ENCODE results near the gene ZNF710. TPM values are rescaled to one million over a fixed set of nuclear protein-coding genes. Genes with fewer than 3 reads are reported as not detected.

Gene ZNF710
- total RNA-seq, 2 donors from 2014 or later: 3.4 to 5.2 TPM

DNA sequence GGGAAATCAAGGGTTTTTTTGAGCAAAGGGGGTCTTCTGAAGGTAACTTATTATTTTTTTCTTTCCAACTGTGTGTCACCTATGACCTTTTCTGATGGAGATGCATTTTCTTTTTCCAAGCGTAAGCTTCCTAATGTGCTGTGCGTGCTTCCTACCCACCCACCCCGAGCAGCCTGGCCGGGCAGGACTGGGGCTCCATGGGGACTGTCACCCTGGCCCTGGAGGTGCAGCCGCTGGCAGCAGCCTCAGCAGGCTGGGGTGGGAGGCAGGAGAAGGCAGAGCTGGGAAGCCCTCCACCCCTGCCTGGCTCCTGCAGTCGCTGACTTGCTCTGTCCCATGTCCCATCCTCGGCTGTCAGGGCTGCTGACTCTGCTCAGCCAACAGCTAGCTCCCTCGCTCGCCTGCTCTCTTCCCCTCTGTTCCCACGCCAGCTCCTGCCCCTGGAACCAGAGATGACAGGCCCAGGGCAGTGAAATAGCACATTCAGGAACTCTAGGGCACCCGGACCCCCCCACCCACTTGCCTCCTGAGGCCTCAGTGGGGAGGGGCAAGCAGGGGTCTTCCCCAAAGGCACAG is 79.8 kb downstream of the ZNF710 start:
- TF ChIP-seq, protein P1, sequence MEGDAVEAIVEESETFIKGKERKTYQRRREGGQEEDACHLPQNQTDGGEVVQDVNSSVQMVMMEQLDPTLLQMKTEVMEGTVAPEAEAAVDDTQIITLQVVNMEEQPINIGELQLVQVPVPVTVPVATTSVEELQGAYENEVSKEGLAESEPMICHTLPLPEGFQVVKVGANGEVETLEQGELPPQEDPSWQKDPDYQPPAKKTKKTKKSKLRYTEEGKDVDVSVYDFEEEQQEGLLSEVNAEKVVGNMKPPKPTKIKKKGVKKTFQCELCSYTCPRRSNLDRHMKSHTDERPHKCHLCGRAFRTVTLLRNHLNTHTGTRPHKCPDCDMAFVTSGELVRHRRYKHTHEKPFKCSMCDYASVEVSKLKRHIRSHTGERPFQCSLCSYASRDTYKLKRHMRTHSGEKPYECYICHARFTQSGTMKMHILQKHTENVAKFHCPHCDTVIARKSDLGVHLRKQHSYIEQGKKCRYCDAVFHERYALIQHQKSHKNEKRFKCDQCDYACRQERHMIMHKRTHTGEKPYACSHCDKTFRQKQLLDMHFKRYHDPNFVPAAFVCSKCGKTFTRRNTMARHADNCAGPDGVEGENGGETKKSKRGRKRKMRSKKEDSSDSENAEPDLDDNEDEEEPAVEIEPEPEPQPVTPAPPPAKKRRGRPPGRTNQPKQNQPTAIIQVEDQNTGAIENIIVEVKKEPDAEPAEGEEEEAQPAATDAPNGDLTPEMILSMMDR (IDR thresholded peaks at IDR 0.05): no peak
- H3K9me3 ChIP-seq: no peaks in the 10 kb centered on the region
- no peak overlapping the region for H3K27ac ChIP-seq
- no peak for DNase-seq (ENCODE audit: low spot score)
- peaks cover 0 to 9% of the 10 kb centered on the region in 2 donors for H3K4me1 ChIP-seq
- no peaks in the 10 kb centered on the region for H3K27me3 ChIP-seq
- H3K4me3 ChIP-seq: no peak overlapping the region
- peaks cover 50% of the 10 kb centered on the region for H3K36me3 ChIP-seq

DNA sequence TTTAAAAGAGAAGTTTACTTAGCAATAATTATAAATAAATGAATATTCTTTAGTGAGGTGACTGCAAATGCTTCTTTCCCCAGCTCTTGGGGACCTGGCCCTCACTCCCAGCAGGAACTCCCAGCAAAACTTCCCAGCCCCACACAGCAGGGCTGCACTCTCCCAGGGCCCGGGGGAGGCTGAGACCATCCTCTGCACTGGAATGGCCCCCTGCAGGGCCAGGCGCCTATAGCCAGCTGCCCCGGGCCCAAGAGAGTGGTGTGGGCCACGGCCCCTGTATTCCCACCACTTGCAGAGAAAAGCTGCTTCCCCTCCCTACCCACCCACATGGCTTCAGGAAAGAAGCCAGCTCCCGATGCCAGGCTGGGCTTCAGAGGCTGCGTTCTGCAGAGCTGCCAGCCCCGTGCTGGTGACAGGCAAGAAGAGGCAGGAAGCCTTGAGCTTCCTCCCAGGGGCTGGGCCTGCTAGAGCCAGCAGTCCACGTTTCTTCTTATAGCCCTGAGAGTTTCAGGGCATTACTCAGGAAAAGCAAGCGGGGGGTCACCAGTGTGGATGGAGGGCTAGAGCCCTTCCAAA is 81.1 kb downstream of the ZNF710 start:
- TF ChIP-seq, protein P1 (IDR thresholded peaks at IDR 0.05): no peak
- DNase-seq (ENCODE audit: low spot score): no peak

DNA sequence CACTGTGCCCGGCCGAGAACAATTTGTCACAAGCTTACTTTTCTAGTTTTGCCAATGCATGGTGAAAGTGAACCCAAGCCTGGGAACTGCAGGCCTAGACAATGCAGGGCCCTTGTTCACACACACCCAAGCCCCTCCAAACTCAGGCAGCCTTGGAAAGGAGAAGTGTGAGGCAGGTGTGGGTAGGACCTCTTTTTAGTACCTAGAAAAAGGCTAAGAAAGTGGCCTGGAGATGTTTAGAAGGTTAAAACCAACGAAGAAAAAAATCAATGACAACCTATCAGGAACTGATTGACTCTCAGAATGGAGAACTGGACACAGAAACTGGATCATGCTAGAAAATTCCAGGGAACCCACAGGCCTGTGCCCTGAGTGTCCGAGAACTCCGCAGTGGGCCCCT is 82.3 kb downstream of the ZNF710 start:
- no peak for DNase-seq (ENCODE audit: low spot score)
- no peaks in the 10 kb centered on the region for H3K9me3 ChIP-seq
- H3K36me3 ChIP-seq: peaks cover 62% of the 10 kb centered on the region
- TF ChIP-seq, protein P1 (IDR thresholded peaks at IDR 0.05): no peak
- no peaks in the 10 kb centered on the region for H3K27me3 ChIP-seq
- H3K4me3 ChIP-seq: no peak overlapping the region
- no peak overlapping the region for H3K27ac ChIP-seq
- peaks cover 0 to 9% of the 10 kb centered on the region in 2 donors for H3K4me1 ChIP-seq

More for the DNA sequence above, 81.1 kb downstream of the ZNF710 start:
- peaks cover 0 to 9% of the 10 kb centered on the region in 2 donors for H3K4me1 ChIP-seq
- no peak overlapping the region for H3K4me3 ChIP-seq
- peak overlapping the region in 1 of 2 donors; percentile 7 for H3K27ac ChIP-seq
- no peaks in the 10 kb centered on the region for H3K9me3 ChIP-seq
- peaks cover 52% of the 10 kb centered on the region for H3K36me3 ChIP-seq
- H3K27me3 ChIP-seq: no peaks in the 10 kb centered on the region

DNA sequence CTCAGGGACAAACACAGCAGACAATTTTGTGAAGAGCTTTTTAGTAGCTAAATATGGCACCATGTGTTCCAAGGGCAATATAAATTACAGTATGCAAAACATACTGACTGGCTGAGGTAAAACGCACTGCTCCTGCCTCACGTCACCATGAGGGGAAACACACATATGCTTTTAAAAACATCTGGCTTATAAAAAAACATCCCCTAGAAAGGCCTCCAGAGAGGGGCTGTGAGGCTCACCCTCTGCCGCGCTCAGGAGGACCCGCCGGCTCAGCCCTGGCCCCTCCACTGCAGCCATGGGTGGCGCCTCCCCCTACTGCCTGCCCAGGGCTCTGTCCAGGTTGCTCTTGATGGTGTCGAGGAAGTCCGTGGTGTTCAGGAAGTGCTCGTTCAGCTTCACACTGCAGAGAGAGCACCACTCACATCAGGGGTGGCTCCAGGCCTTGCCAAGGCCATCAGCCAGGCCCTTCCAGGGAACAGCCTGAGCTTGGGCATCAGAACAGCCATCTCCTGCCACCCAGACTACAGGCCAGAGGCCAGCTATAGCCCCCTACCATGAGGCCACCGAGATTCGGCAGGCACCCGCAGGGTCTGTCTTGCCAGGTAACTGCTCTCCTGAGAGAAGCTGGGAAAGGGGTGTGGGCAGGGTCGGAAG is 83.0 kb downstream of the ZNF710 start:
- H3K4me3 ChIP-seq: no peak overlapping the region
- DNase-seq (ENCODE audit: low spot score): no peak
- no peak overlapping the region for H3K27ac ChIP-seq
- TF ChIP-seq, protein P1 (IDR thresholded peaks at IDR 0.05): no peak
- H3K27me3 ChIP-seq: no peaks in the 10 kb centered on the region
- H3K36me3 ChIP-seq: peaks cover 65% of the 10 kb centered on the region
- no peaks in the 10 kb centered on the region for H3K9me3 ChIP-seq
- peaks cover 0 to 9% of the 10 kb centered on the region in 2 donors for H3K4me1 ChIP-seq

DNA sequence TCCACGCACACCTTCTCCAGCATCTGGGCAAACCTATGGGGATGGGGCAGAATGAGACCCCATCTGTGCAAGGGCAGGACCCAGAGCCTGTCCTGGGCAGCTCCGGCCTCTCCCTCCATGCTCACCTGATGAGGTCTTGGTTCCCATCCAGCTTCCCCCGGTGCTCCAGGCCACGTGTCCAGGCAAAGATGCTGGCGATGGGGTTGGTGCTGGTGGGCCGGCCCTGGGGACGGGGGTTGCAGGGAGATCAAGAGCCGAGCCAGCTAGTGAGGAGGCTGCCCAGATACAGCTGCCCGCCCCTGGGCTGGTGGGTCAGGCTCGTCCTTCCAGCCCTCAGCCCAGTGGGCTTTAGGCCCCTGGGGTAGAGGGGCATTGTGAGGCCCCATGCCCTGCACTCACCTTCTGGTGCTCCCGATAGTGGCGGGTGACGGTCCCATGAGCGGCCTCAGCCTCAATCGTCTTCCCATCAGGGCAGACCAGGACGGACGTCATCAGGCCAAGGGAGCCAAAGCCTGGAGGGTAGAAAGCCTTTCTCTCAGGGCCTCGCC is 83.8 kb downstream of the ZNF710 start:
- peaks cover 62% of the 10 kb centered on the region for H3K36me3 ChIP-seq
- peaks cover 0 to 9% of the 10 kb centered on the region in 2 donors for H3K4me1 ChIP-seq
- H3K27ac ChIP-seq: no peak overlapping the region

More for the DNA sequence above, 83.8 kb downstream of the ZNF710 start:
- Histone ChIP-seq H3K27me3 (no peaks in the 10 kb centered on the region), H3K4me3 (no peak overlapping the region), H3K9me3 (no peaks in the 10 kb centered on the region)
- no peak for DNase-seq (ENCODE audit: low spot score)
- TF ChIP-seq, protein P1 (IDR thresholded peaks at IDR 0.05): no peak
